ENCODE measurements around the gene SLC6A2. TPM values are rescaled to one million over a fixed set of nuclear protein-coding genes. Genes with fewer than 3 reads are reported as not detected.

The SLC6A2 gene
- total RNA-seq, 1 donor from 2014 or later = not detected

DNA sequence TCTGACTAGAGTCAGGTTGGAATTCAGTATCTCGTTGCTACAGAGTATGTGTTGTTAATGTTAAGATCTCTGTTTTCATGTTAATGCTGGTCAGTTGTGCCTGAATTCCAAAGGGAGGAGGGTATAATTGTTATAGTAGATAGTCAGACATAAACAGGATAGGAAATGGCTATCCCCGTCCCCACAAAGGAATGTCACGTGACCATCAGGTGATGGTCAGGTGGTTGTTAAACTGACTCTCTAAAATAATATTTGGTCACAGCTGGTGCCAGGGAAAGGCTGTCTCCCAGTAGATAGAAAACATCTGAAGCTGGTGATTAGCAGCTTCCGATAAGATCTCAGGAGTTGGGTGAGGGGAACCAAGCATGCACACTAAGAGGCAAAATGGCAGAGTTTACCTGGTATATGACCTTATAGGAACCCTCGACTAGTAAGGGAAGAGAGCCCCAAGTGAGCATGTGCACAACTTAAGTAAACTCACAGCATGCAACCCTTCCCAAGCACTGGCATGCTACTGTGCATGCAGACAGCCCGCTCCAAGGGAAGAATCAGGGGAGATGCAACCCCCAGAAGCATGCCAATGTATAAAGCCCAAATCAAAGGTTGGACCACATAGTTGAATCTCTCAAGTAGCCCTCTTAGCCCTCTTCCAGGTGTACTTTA is 27.4 kb upstream of the SLC6A2 start:
- H3K9me3 Mint-ChIP-seq (ENCODE audit: low read depth) = peaks cover 9% of the 10 kb centered on the region
- no peaks in the 10 kb centered on the region for H3K36me3 Mint-ChIP-seq (ENCODE audit: low read depth)
- H3K27me3 Mint-ChIP-seq (ENCODE audit: low read depth) = peaks cover 14% of the 10 kb centered on the region
- DNase-seq (ENCODE audit: low spot score) = no peak
- no peak overlapping the region for H3K4me3 Mint-ChIP-seq (ENCODE audit: unreplicated experiment)
- no peaks in the 10 kb centered on the region for H3K4me1 Mint-ChIP-seq (ENCODE audit: low read depth)
- TF ChIP-seq CTCF (IDR thresholded peaks at IDR 0.05) = no peak
- no peak overlapping the region for H3K27ac Mint-ChIP-seq (ENCODE audit: unreplicated experiment)

DNA sequence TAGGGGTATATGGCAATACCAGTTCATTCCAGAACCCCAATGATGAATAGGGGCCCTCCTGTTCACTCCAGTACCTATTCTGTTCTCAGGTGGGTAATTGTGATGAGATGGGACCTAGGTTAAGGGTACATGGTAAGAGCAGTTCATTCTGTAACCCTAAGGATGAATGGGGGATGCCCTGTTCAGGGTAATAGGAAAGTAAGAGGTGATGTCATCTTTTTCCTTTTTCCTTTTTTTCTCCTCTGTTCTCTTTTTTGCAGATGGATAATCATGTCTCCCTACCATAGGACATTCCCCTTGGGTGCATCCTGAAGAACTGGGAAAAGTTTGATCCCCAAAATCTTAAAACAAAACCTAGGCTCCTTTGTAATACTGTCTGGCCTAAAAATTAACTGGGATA is 25.0 kb upstream of the SLC6A2 start:
- DNase-seq (ENCODE audit: low spot score) = no peak
- Mint-ChIP-seq H3K36me3 (ENCODE audit: low read depth) (no peaks in the 10 kb centered on the region), H3K27ac (ENCODE audit: unreplicated experiment) (no peak overlapping the region), H3K4me1 (ENCODE audit: low read depth) (no peaks in the 10 kb centered on the region), H3K27me3 (ENCODE audit: low read depth) (peaks cover 20% of the 10 kb centered on the region), H3K9me3 (ENCODE audit: low read depth) (peaks cover 9% of the 10 kb centered on the region), H3K4me3 (ENCODE audit: unreplicated experiment) (no peak overlapping the region)
- TF ChIP-seq CTCF (IDR thresholded peaks at IDR 0.05) = no peak

GRCh38 chr16:55632259-55632658 is 23.5 kb upstream of the SLC6A2 start:
- DNase-seq (ENCODE audit: low spot score) = no peak
- H3K4me1 Mint-ChIP-seq (ENCODE audit: low read depth) = no peaks in the 10 kb centered on the region
- TF ChIP-seq CTCF (IDR thresholded peaks at IDR 0.05) = no peak
- peaks cover 23% of the 10 kb centered on the region for H3K27me3 Mint-ChIP-seq (ENCODE audit: low read depth)
- peaks cover 9% of the 10 kb centered on the region for H3K9me3 Mint-ChIP-seq (ENCODE audit: low read depth)
- no peak overlapping the region for H3K4me3 Mint-ChIP-seq (ENCODE audit: unreplicated experiment)
- H3K36me3 Mint-ChIP-seq (ENCODE audit: low read depth) = no peaks in the 10 kb centered on the region
- no peak overlapping the region for H3K27ac Mint-ChIP-seq (ENCODE audit: unreplicated experiment)

GRCh38 chr16:55634193-55634592 is 21.6 kb upstream of the SLC6A2 start:
- H3K4me1 Mint-ChIP-seq (ENCODE audit: low read depth) = no peaks in the 10 kb centered on the region
- no peak for DNase-seq (ENCODE audit: low spot score)
- H3K9me3 Mint-ChIP-seq (ENCODE audit: low read depth) = peaks cover 9% of the 10 kb centered on the region
- no peak for TF ChIP-seq CTCF (IDR thresholded peaks at IDR 0.05)
- peaks cover 31% of the 10 kb centered on the region for H3K27me3 Mint-ChIP-seq (ENCODE audit: low read depth)
- H3K27ac Mint-ChIP-seq (ENCODE audit: unreplicated experiment) = no peak overlapping the region
- no peak overlapping the region for H3K4me3 Mint-ChIP-seq (ENCODE audit: unreplicated experiment)
- no peaks in the 10 kb centered on the region for H3K36me3 Mint-ChIP-seq (ENCODE audit: low read depth)

GRCh38 chr16:55638256-55638655 is 17.5 kb upstream of the SLC6A2 start:
- Mint-ChIP-seq H3K4me1 (ENCODE audit: low read depth) (peaks cover 2% of the 10 kb centered on the region), H3K27me3 (ENCODE audit: low read depth) (peaks cover 30% of the 10 kb centered on the region), H3K27ac (ENCODE audit: unreplicated experiment) (no peak overlapping the region), H3K9me3 (ENCODE audit: low read depth) (no peaks in the 10 kb centered on the region), H3K4me3 (ENCODE audit: unreplicated experiment) (no peak overlapping the region), H3K36me3 (ENCODE audit: low read depth) (no peaks in the 10 kb centered on the region)
- no peak for DNase-seq (ENCODE audit: low spot score)
- TF ChIP-seq CTCF (IDR thresholded peaks at IDR 0.05) = no peak
